Endothelial cell of umbilical vein (primary cell): ENCODE measurements around the gene FZD10. TPM values are rescaled to one million over a fixed set of nuclear protein-coding genes. Genes with fewer than 3 reads are reported as not detected.

Experiments used
- BruUV-seq: library from RNA; stranded (reverse); fragments of 400-500 nt; replicated peaks from 2 replicates; lab custom pipeline; 2021; lab: Mats Ljungman, UMichigan
- CTCF ChIA-PET: fragments of 300-600, 350-600 bp; sonication (Branson Sonifier 250); formaldehyde crosslinking; loops from one replicate; lab custom pipeline; 2021; ENCODE audit warnings: antibody characterized with exemption, inconsistent platforms; lab: Charles Lee
- POLR2A ChIA-PET: fragments of 300-600, 350-600 bp; sonication (Branson Sonifier 250); formaldehyde crosslinking; loops from one replicate; lab custom pipeline; 2021; ENCODE audit warnings: antibody characterized with exemption, inconsistent platforms; lab: Charles Lee
- DNase-seq: peaks from one replicate; pipeline ENCODE4 v3.0.0-alpha.2; 2011; ENCODE audit warnings: low read depth, low spot score
- FAIRE-seq: peaks from 2 replicates; lab custom pipeline; 2011; peaks lifted over from hg19 to GRCh38; lab: Jason Lieb, UNC
- H2AFZ ChIP-seq: 2 replicates; pipeline ENCODE4 v1.6.0; 2012; ENCODE audit warnings: low read depth, low read length, control low read depth, inconsistent platforms
- H3K27ac ChIP-seq: 2 replicates; pipeline ENCODE4 v1.5.1; 2011; ENCODE audit warnings: low read depth, mild to moderate bottlenecking, control low read depth, low read length, moderate library complexity; ENCODE audit not compliant: insufficient read depth
- H3K27me3 ChIP-seq, 2 experiments: 2 replicates each; pipeline versions ENCODE4 v1.6.0 to v1.6.1; 2011; ENCODE audit warnings: low read length in 2 of 2, mixed read lengths in 1 of 2; ENCODE audit not compliant: control insufficient read depth in 2 of 2, insufficient read depth in 2 of 2
- H3K36me3 ChIP-seq, 2 experiments: 2 replicates in 1 of 2; 3 replicates in 1 of 2; pipeline ENCODE4 v1.5.1; 2011; ENCODE audit warnings: low read length in 2 of 2, mild to moderate bottlenecking in 1 of 2, moderate library complexity in 1 of 2; ENCODE audit not compliant: control insufficient read depth in 2 of 2, insufficient read depth in 2 of 2; ENCODE audit errors: extremely low read depth in 1 of 2
- H3K4me1 ChIP-seq: 3 replicates; pipeline ENCODE4 v1.5.1; 2011; ENCODE audit warnings: mild to moderate bottlenecking, low read length; ENCODE audit not compliant: control insufficient read depth, insufficient read depth; ENCODE audit errors: extremely low read depth
- H3K4me2 ChIP-seq: 2 replicates; pipeline ENCODE4 v1.6.1; 2011; ENCODE audit warnings: low read length, control low read depth, mixed read lengths; ENCODE audit not compliant: insufficient read depth
- H3K4me3 ChIP-seq, 3 experiments: fragments of 200-600 bp in 1 of 3; sonication (generic), shearing (Covaris generic) in 1 of 3; replicated peaks in 1 of 3; 2 replicates each; pipeline ENCODE4 v1.5.1; 2011 to 2016; ENCODE audit warnings: control low read depth in 3 of 3, low read length in 3 of 3, mild to moderate bottlenecking in 2 of 3, inconsistent platforms in 1 of 3, low read depth in 1 of 3, moderate library complexity in 1 of 3; ENCODE audit not compliant: insufficient read depth in 1 of 3
- H3K79me2 ChIP-seq: 2 replicates; pipeline ENCODE4 v1.6.0; 2012; ENCODE audit warnings: low read length, inconsistent platforms; ENCODE audit not compliant: control insufficient read depth, insufficient read depth
- H3K9ac ChIP-seq: replicated peaks from 2 replicates; pipeline ENCODE3; 2011; ENCODE audit warnings: low read length, control low read depth; ENCODE audit not compliant: insufficient read depth; ENCODE audit errors: extremely low read depth
- H3K9me1 ChIP-seq: replicated peaks from 3 replicates; pipeline ENCODE4 v1.6.0; 2011; ENCODE audit warnings: mild to moderate bottlenecking, low read length; ENCODE audit not compliant: control insufficient read depth, insufficient read depth; ENCODE audit errors: extremely low read depth
- H3K9me3 ChIP-seq: replicated peaks from 2 replicates; pipeline ENCODE4 v1.5.1; 2012; ENCODE audit warnings: low read length, inconsistent platforms; ENCODE audit not compliant: control insufficient read depth, insufficient read depth
- H4K20me1 ChIP-seq: replicated peaks from 2 replicates; pipeline ENCODE3; 2011; ENCODE audit warnings: mild to moderate bottlenecking, low read length; ENCODE audit not compliant: control insufficient read depth, insufficient read depth; ENCODE audit errors: extremely low read depth
- EZH2 ChIP-seq: IDR thresholded peaks from 2 replicates; pipeline ENCODE4 v1.6.1; 2012; ENCODE audit warnings: borderline replicate concordance, low read depth, mild to moderate bottlenecking, moderate library complexity, low read length, inconsistent platforms; ENCODE audit not compliant: severe bottlenecking
- FOS ChIP-seq: IDR thresholded peaks from 2 replicates; pipeline ENCODE4 v1.6.1; 2011; ENCODE audit warnings: mild to moderate bottlenecking, low read length, moderate library complexity, borderline replicate concordance; ENCODE audit not compliant: insufficient read depth
- GATA2 ChIP-seq: IDR thresholded peaks from 2 replicates; pipeline ENCODE4 v1.7.0; 2011; ENCODE audit warnings: low read depth, mild to moderate bottlenecking, moderate library complexity, mixed read lengths, low read length; ENCODE audit not compliant: insufficient read length, insufficient read depth
- JUN ChIP-seq: IDR thresholded peaks from 2 replicates; pipeline ENCODE4 v1.6.1; 2011; ENCODE audit warnings: borderline replicate concordance, low read depth; ENCODE audit not compliant: insufficient read length, insufficient read depth
- MYC ChIP-seq: IDR thresholded peaks from one replicate; pipeline ENCODE4 v1.6.1; 2011; ENCODE audit warnings: mild to moderate bottlenecking, low read depth, low read length
- dilution Hi-C: fragments of 300-500 bp; cut with MboI; formaldehyde crosslinking; loops from one replicate; pipeline ENCODE4 v1.15.0; 2019; ENCODE audit warnings: low sequenced_read_pairs; ENCODE audit not compliant: extremely low pct_ligation_motif_present
- intact Hi-C: fragments of 100-400 bp; cut with micrococcal nuclease; formaldehyde crosslinking; loops from one replicate; pipeline ENCODE4 v1.10.0; 2022
- polyA plus RNA-seq, 4 experiments: library from polyadenylated mRNA; depleted of rRNA in 3 of 4; stranded (reverse) in 3 of 4; unstranded in 1 of 4; fragments of >200 nt; gene quantifications; 2 replicates each; pipeline versions ENCODE4 v1.2.1 to v1.2.3, GENCODE V29; 2011 to 2012; ENCODE audit warnings: missing spikeins in 1 of 4
- total RNA-seq: library from RNA; stranded (reverse); gene quantifications from 2 replicates; pipeline ENCODE4 v1.2.3, GENCODE V29; 2021
- TF ChIP-seq, protein P1 (sequence below), 2 donors: IDR thresholded peaks; 1 replicate in 1 of 2; 2 replicates in 1 of 2; pipeline ENCODE4 v1.5.1; 2011; ENCODE audit warnings: low read length in 2 of 2, mild to moderate bottlenecking in 2 of 2, moderate library complexity in 2 of 2, control low read depth in 1 of 2, inconsistent platforms in 1 of 2, low read depth in 1 of 2; ENCODE audit not compliant: insufficient read depth in 1 of 2; ENCODE audit errors: extremely low read depth in 1 of 2

Gene FZD10
- total and polyA plus RNA-seq, 2 donors (not counting 3 experiments of a cell fraction or from before 2014, with no cell fraction given) = not detected

DNA sequence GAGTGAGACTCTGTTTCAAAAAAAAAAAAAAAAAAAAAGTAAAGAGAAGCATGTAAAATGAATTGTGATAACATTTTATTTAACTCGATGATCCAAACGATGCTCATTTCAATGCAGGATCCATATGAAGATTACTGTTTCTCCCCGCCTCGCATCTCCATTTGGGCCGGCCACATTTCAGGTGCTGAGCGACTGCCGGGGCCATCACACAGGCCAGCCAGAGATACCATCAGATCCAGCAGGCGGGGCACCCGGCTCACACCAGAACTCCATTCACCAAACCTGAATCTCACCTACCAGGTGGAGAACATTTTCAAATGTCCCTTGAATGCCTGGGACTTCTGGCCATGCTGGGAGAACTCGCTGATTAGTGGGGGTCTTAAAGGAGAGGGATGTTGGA lies 18.0 kb upstream of the FZD10 start:
- no peak for DNase-seq
- Histone ChIP-seq H3K27ac (no peak overlapping the region), H3K4me3 (no peak overlapping the region), H3K4me2 (no peak overlapping the region), H3K9ac (no peak overlapping the region), H4K20me1 (no peaks in the 10 kb centered on the region), H3K36me3 (no peaks in the 10 kb centered on the region), H2AFZ (no peak overlapping the region), H3K27me3 (no peaks in the 10 kb centered on the region), H3K79me2 (no peaks in the 10 kb centered on the region), H3K9me3 (peaks cover 2% of the 10 kb centered on the region), H3K4me1 (no peaks in the 10 kb centered on the region), H3K9me1 (no peaks in the 10 kb centered on the region)
- BruUV-seq = no TSS peak
- FAIRE-seq = no peak
- intact Hi-C loops (no loop called here), dilution Hi-C loops (no loop called here)
- TF ChIP-seq JUN = no peak
- no peak for TF ChIP-seq MYC
- TF ChIP-seq, protein P1, sequence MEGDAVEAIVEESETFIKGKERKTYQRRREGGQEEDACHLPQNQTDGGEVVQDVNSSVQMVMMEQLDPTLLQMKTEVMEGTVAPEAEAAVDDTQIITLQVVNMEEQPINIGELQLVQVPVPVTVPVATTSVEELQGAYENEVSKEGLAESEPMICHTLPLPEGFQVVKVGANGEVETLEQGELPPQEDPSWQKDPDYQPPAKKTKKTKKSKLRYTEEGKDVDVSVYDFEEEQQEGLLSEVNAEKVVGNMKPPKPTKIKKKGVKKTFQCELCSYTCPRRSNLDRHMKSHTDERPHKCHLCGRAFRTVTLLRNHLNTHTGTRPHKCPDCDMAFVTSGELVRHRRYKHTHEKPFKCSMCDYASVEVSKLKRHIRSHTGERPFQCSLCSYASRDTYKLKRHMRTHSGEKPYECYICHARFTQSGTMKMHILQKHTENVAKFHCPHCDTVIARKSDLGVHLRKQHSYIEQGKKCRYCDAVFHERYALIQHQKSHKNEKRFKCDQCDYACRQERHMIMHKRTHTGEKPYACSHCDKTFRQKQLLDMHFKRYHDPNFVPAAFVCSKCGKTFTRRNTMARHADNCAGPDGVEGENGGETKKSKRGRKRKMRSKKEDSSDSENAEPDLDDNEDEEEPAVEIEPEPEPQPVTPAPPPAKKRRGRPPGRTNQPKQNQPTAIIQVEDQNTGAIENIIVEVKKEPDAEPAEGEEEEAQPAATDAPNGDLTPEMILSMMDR (IDR thresholded peaks at IDR 0.05; ENCODE audit: extremely low read depth in 1 of 2, insufficient read depth in 1 of 2, low read depth in 1 of 2, low read length in 2 of 2) = no peak
- no peak for TF ChIP-seq GATA2
- no peak for TF ChIP-seq EZH2
- no peak for TF ChIP-seq FOS
- ChIA-PET CTCF (no interaction called here), POLR2A (interaction anchor here (0.7 kb wide), 1 partner anchor 177 kb away, joined by 5 read pairs; no protein-coding TSS in a partner anchor)
